Suppressor macrophage (primary cell): ENCODE measurements around the gene CCDC141.
A peak's percentile ranks its signal among the peaks of the same experiment; 100 is the strongest.
"Not testable (repeated sequence)": the region's sequence is repeated elsewhere in the genome, so short reads cannot be mapped to it uniquely, and the experiment has no call there.

Experiments used
- DNase-seq, 4 experiments: peaks; one replicate each; pipeline ENCODE4 v3.0.0-alpha.2; 2020 to 2022

Gene CCDC141

GRCh38 chr2:179044500-179044899 is 5.4 kb downstream of the CCDC141 start:
- DNase-seq, result no peak

DNA sequence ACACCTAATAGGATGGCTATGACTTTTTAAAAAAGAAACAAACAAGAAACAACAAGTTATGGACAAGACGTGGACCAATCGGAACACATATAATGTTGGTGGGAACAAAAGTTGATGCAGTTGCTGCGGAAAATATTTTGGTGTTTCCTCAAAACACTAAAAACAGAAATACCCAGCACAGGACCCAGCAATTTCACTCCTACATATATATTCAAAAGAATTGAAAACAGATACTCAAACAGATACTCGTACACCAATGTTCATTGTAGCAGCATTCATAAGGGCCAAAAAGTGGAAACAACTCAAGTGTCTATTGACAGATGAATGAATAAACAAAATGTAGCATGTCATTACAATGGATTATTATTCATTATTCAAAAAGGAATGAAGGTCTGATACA is 12.1 kb downstream of the CCDC141 start:
- DNase-seq, result no peak

- DNase-seq, result peak in 2 of 4 experiments; percentile 11 to 16
Measured at GRCh38 chr2:179036353-179036905, 13.5 kb downstream of the CCDC141 start.

DNA sequence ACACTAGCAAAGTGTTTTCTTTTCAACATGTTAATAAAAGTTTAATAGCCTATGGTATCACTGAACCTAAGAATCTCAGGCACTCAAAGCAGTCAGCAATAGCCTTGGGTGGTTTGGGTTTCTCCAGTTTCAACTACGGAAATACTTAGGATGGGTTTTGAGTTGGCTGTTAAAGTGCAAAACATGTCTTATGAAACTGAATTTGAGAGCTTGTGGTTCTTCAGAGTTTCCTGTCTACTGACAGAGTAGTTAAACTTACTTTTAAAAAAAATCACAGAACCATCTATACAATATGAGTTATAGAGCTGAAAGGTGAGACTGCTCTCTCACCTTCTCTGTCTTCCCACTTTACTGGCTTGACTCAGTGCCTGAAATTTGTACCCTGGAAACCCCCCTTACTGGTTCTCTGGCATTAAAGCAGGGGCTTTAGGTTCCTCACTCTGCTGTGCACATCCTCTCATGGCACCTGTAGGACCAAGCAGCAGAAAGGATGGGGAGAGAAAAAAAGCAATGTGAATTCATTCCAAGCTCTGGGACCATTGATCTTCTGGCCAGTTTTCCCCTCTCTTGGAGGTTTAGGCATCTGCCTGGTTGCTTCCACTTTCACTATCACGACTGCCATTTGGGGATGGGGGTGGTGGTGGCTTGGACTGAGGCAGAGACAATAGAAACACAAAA is 18.1 kb downstream of the CCDC141 start:
- no peak for DNase-seq

- DNase-seq, result peak in 3 of 4 experiments; percentile 22 to 47 (median 31)
Measured at GRCh38 chr2:179024445-179024844, 25.5 kb downstream of the CCDC141 start.

DNA sequence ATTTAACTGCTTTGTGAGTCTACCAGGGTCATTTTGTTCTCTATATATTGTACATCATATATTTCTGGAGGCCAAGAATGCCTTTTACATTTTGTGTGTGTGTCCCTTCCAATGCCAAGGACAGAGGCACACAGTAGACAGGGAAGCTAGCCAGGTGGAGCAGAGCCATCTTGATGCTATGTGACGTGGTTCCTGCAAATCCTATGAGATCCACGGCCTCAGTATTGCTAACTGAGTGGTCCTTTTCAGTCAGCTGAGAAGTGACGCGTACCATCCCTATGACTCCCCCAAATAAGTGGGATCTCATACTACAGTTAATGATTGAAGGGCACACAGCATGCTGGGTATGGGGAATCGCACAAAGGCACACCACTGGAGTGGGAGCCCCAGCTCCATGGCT is 27.3 kb downstream of the CCDC141 start:
- DNase-seq, result no peak

DNA sequence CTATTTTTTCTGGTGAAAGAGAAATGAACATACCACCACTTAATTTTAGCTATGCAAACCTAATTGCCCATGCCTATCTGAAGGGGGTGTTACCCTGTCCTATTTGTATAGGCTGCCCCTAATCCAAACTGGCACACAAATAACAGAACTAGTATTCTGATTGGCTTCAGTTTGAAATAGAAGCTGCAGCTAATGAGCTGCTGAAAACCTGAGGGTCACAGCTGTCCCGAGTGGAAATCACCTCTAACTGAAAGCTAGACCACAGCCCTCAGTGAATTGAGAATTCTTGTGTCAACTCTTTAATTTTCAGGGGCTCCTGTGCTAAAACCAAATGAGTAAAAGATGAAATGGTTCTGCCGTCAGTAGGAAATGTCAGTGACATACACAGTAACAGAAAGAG is 28.7 kb downstream of the CCDC141 start:
- no peak for DNase-seq

DNA sequence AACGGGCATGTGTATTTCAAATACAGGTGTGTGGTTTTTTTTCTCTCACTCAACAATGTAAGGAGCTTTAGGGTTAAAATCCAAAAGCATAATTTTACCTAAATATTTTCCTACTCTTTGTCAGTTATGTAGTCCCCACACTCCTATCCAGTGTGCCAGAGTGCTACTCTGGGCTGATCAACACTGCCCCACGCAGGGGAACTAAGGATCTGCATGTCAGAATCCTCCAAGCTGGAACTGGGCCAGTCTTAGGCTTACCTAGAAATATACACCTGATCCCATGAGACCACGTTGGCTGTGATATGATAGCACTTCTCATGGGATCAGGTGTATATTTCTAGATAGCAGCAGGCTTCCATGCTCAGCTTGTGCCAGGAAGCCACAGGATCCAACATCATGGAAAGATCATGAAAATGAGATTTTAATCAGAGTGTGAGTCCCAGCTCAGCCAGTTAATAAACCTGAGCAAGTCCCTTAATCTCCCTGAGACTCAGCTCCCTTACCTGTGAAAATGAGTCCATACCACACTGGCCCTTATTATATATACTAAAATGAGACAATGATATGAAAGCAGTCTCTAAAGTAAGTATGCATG is 29.7 kb downstream of the CCDC141 start:
- peak; percentile 10 to 34 (median 26) for DNase-seq

DNA sequence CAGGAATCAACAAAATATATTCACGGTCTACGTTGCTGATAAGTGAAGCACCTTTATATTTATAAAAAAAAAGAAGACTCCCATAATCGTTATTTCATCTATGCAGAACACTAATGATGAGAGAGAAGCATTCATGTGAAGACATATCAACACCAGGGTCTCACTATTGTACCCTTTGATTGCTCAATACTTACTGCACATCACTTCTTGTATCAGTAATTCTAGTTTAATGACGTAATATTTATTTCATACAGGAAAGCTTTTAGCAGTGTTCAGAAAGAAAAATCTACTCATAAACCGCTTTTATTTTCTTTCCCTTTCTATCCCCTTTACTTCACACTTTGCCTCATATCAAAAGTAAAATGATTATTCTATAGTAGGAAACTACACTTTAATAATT is 30.7 kb downstream of the CCDC141 start:
- DNase-seq, result no peak

- peak in 2 of 4 experiments; percentile 13 to 20 for DNase-seq
Measured at GRCh38 chr2:179017773-179018357, 32.1 kb downstream of the CCDC141 start.

- not testable (repeated sequence) for DNase-seq
Measured at GRCh38 chr2:179014189-179014588, 35.7 kb downstream of the CCDC141 start.

DNA sequence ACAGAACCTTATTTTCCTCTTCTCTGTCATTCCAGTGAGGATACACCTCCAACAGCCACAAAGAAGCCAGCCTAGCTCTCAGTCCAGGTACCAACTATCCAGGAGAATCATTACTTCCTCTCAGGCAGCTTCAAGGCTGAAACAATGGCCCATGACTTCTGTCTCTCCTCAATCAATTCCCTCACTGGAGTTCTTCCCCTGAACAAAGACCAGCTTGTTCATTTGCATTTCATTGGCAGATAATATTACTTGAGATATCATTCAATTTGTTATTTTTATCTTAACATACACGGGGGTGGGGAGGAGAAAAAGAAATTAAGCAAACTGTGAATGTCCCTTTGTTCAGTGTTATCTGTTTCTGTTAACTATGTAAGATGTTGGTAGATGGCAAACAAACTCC is 44.0 kb downstream of the CCDC141 start:
- no peak for DNase-seq

DNA sequence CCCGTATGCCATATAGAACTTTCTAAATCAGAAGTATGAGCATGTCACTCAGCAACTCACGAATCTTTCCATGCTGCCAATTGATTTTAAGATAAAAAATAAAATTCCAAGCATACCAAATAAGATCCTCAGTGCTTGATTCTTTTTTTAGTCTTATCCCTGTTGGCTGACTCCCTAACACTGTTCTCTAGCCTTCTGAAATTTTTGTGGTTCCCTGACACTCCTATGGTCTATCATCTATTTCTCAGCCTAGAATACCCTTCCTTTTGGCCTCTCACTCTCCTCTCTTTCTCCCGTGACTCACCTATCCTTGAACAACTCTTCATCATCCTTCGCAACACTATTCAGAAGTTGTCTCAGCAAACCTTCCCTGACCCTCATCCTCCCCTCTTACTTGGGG is 50.5 kb downstream of the CCDC141 start:
- no peak for DNase-seq

- no peak for DNase-seq
Measured at GRCh38 chr2:178998539-178998938, 51.4 kb downstream of the CCDC141 start.

DNA sequence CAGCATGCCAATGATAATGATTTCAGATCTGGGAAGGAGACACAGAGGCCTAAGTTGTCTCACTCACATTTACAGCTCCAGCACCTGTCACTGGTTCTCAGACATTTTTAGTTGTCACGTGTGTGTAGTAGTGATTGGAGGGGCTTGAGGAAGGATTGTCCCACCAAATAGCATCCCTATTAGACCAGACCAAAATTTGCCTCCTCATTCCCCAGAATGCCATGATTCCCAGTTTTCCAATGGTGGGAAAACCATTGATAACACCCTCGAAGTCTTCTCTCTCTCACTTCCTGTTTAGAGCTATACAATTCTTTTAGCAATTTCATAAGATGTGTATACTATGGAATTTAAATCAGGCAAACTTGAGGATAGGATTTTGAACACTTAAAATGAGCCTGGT is 52.5 kb downstream of the CCDC141 start:
- no peak for DNase-seq

DNA sequence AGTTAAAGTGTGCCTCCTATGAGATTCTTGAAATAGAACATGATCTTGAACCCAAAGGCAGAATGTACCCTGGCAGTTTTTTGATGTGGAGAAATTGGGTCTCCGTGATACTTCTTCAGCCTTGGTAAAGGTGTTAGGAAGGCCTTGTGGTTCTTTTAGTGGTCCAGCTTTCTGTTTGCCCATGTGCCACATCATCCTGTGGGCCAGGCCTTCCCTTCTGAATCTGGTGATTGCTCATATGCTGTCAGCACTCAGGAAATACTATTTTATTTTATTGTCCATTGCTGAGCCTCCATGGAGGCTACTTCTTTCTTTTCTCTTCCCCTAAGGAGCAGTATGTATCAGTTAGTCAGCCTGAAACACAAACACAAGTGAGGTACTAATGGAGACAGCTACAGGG is 52.9 kb downstream of the CCDC141 start:
- no peak for DNase-seq

- DNase-seq, result no peak
Measured at GRCh38 chr2:178994264-178994663, 55.7 kb downstream of the CCDC141 start.

DNA sequence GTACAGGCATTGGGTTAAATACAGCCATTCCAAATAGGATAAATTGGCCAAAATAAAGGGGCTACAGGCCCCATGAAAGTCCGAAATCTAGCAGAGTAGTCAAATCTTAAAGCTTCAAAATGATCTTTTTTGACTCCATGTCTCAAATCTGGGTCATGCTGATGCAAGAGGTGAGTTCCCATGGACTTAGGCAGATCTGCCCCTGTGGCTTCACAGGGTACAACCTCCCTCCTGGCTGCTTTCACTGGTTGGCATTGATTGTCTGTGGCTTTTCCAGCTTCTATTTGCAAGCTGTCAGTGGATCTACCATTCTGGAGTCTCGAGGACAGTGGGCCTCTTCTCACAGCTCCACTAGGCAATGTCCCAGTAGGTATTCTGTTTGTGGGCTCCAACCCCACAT is 56.1 kb downstream of the CCDC141 start:
- no peak for DNase-seq

- not testable (repeated sequence) for DNase-seq
Measured at GRCh38 chr2:178992719-178993118, 57.2 kb downstream of the CCDC141 start.

- DNase-seq, result no peak
Measured at GRCh38 chr2:178990533-178991241, 59.2 kb downstream of the CCDC141 start.

- not testable (repeated sequence) for DNase-seq
Measured at GRCh38 chr2:178989424-178989823, 60.5 kb downstream of the CCDC141 start.

GRCh38 chr2:178982652-178983051 is 67.3 kb downstream of the CCDC141 start:
- not testable (repeated sequence) for DNase-seq

- DNase-seq, result no peak
Measured at GRCh38 chr2:178980815-178981214, 69.1 kb downstream of the CCDC141 start.
